ENCODE measurements around the gene SPON1.

DNA sequence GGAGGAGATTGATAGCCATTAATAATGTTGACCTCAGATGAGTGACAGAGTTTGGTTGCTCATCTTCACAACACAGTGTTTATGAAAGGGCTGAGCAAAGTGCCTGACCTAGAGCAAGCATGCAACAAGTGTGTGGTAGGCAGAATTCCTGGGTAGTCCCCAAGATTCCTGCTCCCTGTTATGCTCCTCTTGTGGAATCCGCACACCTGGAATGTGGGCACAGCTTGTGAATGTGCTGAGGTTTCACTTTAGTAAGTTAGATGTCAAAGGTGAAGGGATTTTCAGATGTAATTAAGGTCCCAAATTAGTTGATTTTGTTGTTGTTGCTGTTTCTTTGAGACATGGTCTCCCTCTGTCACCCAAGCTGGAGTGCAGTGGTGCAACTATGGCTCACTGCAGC, 20.7 kb upstream of the SPON1 start:
- TF ChIP-seq, protein P1, sequence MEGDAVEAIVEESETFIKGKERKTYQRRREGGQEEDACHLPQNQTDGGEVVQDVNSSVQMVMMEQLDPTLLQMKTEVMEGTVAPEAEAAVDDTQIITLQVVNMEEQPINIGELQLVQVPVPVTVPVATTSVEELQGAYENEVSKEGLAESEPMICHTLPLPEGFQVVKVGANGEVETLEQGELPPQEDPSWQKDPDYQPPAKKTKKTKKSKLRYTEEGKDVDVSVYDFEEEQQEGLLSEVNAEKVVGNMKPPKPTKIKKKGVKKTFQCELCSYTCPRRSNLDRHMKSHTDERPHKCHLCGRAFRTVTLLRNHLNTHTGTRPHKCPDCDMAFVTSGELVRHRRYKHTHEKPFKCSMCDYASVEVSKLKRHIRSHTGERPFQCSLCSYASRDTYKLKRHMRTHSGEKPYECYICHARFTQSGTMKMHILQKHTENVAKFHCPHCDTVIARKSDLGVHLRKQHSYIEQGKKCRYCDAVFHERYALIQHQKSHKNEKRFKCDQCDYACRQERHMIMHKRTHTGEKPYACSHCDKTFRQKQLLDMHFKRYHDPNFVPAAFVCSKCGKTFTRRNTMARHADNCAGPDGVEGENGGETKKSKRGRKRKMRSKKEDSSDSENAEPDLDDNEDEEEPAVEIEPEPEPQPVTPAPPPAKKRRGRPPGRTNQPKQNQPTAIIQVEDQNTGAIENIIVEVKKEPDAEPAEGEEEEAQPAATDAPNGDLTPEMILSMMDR (IDR thresholded peaks at IDR 0.05), result no peak
- TF ChIP-seq EZH2 (IDR thresholded peaks at IDR 0.05; ENCODE audit: borderline replicate concordance, insufficient read depth, low read depth, low read length, poor library complexity, severe bottlenecking), result no peak

Measured in B cell (primary cell).